ENCODE results near the gene SMARCA1. TPM values are rescaled to one million over a fixed set of nuclear protein-coding genes. Genes with fewer than 3 reads are reported as not detected.

The SMARCA1 gene
- total and polyA plus RNA-seq, 2 donors from 2014 or later = 20.0 to 34.7 TPM

DNA sequence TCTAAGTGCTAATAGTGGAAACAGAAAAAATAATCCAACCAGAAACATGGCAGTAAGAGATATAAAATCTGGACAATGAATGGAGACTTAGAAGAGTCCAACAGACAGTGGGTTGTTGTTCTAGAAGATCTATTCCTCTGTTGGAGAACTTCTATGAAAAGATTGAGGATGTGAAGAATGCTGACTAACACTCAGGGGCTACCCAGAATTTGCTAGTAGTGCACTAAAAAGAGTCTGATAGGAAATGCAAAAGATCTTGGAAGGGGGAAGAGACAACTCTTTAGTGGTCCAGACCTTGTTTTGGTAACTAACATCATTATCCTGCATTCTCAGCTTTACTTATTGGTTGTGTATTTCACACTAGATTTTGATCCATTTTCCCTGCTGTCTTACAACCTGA, 77.9 kb downstream of the SMARCA1 start:
- H3K27ac ChIP-seq (ENCODE audit: low read depth in 2 of 2, low read length in 2 of 2) = no peak overlapping the region
- H3K36me3 ChIP-seq (ENCODE audit: control insufficient read depth in 2 of 3, insufficient read depth in 3 of 3, low read length in 3 of 3) = no peaks in the 10 kb centered on the region
- no peak for FAIRE-seq
- no peaks in the 10 kb centered on the region for H3K9me3 ChIP-seq (ENCODE audit: control insufficient read depth in 2 of 3, insufficient read depth in 1 of 3, low read length in 3 of 3)
- no peak for DNase-seq
- no peak overlapping the region for H3K4me3 ChIP-seq (ENCODE audit: low read length in 3 of 3)
- H3K27me3 ChIP-seq (ENCODE audit: control insufficient read depth, insufficient read depth, low read length) = no peaks in the 10 kb centered on the region
- H3K4me1 ChIP-seq (ENCODE audit: control insufficient read depth in 2 of 3, insufficient read depth in 2 of 3, low read depth in 1 of 3, low read length in 3 of 3) = no peaks in the 10 kb centered on the region
- H3K9ac ChIP-seq (ENCODE audit: low read length in 3 of 3) = no peak overlapping the region
- intact Hi-C loops (cut with DNase I) = no loop called here
- TF ChIP-seq, protein P1, sequence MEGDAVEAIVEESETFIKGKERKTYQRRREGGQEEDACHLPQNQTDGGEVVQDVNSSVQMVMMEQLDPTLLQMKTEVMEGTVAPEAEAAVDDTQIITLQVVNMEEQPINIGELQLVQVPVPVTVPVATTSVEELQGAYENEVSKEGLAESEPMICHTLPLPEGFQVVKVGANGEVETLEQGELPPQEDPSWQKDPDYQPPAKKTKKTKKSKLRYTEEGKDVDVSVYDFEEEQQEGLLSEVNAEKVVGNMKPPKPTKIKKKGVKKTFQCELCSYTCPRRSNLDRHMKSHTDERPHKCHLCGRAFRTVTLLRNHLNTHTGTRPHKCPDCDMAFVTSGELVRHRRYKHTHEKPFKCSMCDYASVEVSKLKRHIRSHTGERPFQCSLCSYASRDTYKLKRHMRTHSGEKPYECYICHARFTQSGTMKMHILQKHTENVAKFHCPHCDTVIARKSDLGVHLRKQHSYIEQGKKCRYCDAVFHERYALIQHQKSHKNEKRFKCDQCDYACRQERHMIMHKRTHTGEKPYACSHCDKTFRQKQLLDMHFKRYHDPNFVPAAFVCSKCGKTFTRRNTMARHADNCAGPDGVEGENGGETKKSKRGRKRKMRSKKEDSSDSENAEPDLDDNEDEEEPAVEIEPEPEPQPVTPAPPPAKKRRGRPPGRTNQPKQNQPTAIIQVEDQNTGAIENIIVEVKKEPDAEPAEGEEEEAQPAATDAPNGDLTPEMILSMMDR (IDR thresholded peaks at IDR 0.05; ENCODE audit: borderline replicate concordance, extremely low read depth, insufficient read depth) = no peak

DNA sequence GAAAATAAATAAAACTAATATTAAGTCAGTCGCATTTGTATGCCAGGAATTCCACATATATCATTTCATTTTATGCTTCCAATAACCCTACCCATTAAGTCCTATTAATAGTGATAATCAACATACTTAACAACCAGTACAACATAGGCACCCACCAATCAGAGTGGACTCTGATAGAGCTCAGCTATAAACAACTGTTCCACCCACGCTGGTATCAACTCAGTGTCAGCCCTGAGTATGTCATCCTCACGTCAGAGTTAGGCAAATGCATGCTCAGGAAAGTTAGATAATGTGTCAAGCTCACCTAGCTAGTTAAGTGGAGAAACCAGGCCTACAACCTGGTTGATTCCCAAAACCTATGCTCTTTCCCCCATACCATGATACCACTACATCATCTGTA, 89.3 kb downstream of the SMARCA1 start:
- Histone ChIP-seq H3K4me1 (ENCODE audit: control insufficient read depth in 2 of 3, insufficient read depth in 2 of 3, low read depth in 1 of 3, low read length in 3 of 3) (no peaks in the 10 kb centered on the region), H3K27me3 (ENCODE audit: control insufficient read depth, insufficient read depth, low read length) (no peaks in the 10 kb centered on the region), H3K36me3 (ENCODE audit: control insufficient read depth in 2 of 3, insufficient read depth in 3 of 3, low read length in 3 of 3) (peaks cover 0 to 4% (median 0%) of the 10 kb centered on the region in 3 donors), H3K27ac (ENCODE audit: low read depth in 2 of 2, low read length in 2 of 2) (no peak overlapping the region), H3K4me3 (ENCODE audit: low read length in 3 of 3) (no peak overlapping the region), H3K9me3 (ENCODE audit: control insufficient read depth in 2 of 3, insufficient read depth in 1 of 3, low read length in 3 of 3) (no peaks in the 10 kb centered on the region), H3K9ac (ENCODE audit: low read length in 3 of 3) (no peak overlapping the region)
- intact Hi-C loops (cut with DNase I) = no loop called here
- TF ChIP-seq, protein P1 (IDR thresholded peaks at IDR 0.05; ENCODE audit: borderline replicate concordance, extremely low read depth, insufficient read depth) = no peak
- FAIRE-seq (peak; percentile 3), DNase-seq (no peak)

DNA sequence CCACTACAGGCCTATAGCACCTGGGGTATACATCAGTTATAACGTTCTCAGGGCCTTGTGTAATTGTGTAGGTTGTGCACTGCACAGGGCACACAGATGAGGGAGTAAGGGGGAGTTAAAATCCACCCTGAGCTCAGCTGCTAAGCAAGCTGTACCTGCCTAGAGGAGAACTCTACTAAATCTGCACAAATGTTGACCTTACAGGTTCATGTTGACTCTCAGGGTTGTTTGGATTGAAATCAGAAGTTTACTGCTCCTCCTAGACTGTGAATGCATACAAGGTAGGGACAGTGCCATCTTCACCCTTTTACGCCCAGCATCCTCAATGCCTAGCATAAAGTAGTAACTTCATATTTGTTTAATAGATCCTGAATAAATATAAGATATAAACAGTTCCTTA, 89.8 kb downstream of the SMARCA1 start:
- DNase-seq = no peak
- intact Hi-C loops (cut with DNase I) = no loop called here
- Histone ChIP-seq H3K27me3 (ENCODE audit: control insufficient read depth, insufficient read depth, low read length) (no peaks in the 10 kb centered on the region), H3K9ac (ENCODE audit: low read length in 3 of 3) (no peak overlapping the region), H3K27ac (ENCODE audit: low read depth in 2 of 2, low read length in 2 of 2) (no peak overlapping the region), H3K9me3 (ENCODE audit: control insufficient read depth in 2 of 3, insufficient read depth in 1 of 3, low read length in 3 of 3) (no peaks in the 10 kb centered on the region), H3K36me3 (ENCODE audit: control insufficient read depth in 2 of 3, insufficient read depth in 3 of 3, low read length in 3 of 3) (peaks cover 0 to 4% (median 0%) of the 10 kb centered on the region in 3 donors), H3K4me1 (ENCODE audit: control insufficient read depth in 2 of 3, insufficient read depth in 2 of 3, low read depth in 1 of 3, low read length in 3 of 3) (no peaks in the 10 kb centered on the region), H3K4me3 (ENCODE audit: low read length in 3 of 3) (no peak overlapping the region)
- TF ChIP-seq, protein P1 (IDR thresholded peaks at IDR 0.05; ENCODE audit: borderline replicate concordance, extremely low read depth, insufficient read depth) = no peak
- no peak for FAIRE-seq

DNA sequence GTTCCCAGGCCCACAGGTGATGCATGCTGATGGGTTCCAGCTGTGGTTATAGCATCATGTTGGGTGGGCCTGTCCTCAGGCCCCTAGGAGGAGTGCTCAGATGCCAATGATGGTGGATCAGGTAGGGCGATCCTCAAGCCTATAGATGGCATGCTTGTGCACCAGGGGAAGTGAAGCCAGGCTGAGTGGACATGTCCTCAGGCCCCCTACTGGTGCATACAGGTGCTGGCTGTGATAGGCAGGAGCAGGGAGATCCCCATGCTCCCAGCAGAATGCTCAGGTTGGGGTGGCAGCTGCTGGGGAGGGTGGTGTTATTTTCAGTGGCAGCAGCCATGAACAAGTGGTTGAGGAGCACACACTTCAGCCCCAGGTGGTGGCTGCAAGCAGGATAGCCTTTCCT, 96.0 kb downstream of the SMARCA1 start:
- Histone ChIP-seq H3K27me3 (ENCODE audit: control insufficient read depth, insufficient read depth, low read length) (no peaks in the 10 kb centered on the region), H3K4me3 (ENCODE audit: low read length in 3 of 3) (no peak overlapping the region), H3K4me1 (ENCODE audit: control insufficient read depth in 2 of 3, insufficient read depth in 2 of 3, low read depth in 1 of 3, low read length in 3 of 3) (no peaks in the 10 kb centered on the region), H3K36me3 (ENCODE audit: control insufficient read depth in 2 of 3, insufficient read depth in 3 of 3, low read length in 3 of 3) (no peaks in the 10 kb centered on the region), H3K9me3 (ENCODE audit: control insufficient read depth in 2 of 3, insufficient read depth in 1 of 3, low read length in 3 of 3) (no peaks in the 10 kb centered on the region), H3K27ac (ENCODE audit: low read depth in 2 of 2, low read length in 2 of 2) (no peak overlapping the region), H3K9ac (ENCODE audit: low read length in 3 of 3) (no peak overlapping the region)
- TF ChIP-seq, protein P1 (IDR thresholded peaks at IDR 0.05; ENCODE audit: borderline replicate concordance, extremely low read depth, insufficient read depth) = no peak
- intact Hi-C loops (cut with DNase I) = no loop called here
- DNase-seq (peak in 1 of 5 donors; percentile 42), FAIRE-seq (no peak)
